NCI-H2029 treated with DMSO at 0.1 percent for 48 hours (cell line): ENCODE results near the gene GREB1L.
"Not testable (repeated sequence)": the region's sequence is repeated elsewhere in the genome, so short reads cannot be mapped to it uniquely, and the experiment has no call there.

ENCODE experiments used
- DNase-seq: peaks from one replicate; lab custom pipeline; 2025; lab: John Stamatoyannopoulos, UW

GREB1L gene

DNA sequence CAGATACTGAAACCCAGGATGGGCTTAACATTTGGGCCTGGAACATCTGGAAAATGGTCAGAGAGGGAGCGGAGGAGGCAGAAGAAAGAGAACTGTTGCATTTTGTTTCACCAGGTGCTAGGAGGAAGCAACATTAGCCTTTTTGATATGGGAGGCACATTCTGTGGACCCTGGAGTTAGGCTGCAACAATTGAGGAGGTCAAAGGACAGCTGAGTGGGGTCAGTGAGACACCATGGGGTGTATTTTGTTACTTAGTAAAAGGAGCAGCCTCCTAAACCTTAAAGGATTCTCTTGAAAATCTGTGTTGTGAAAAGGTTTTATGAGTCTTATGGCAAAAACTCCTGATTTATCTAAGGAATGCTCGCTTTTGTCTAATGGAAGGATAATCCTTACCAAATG is 124.9 kb downstream of the GREB1L start:
- no peak for DNase-seq

DNA sequence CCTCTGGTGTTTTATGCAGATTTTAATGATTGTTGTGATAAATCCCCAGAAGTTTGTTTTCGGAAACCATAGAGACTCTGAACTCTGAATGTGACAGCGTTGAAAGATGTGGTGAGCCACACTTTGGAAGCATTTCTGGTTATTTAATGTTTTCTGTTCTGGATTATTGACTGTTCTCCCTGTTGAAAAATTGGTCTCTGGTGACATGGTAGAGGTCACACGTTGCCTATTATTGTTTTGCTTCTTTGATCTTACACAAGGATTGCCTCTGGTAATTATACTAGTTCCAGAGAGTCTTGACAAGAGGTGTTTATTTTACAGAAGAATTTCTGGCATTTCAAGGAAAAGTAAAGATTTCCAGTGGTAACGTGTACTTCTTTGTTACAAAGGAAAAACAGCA is 127.1 kb downstream of the GREB1L start:
- DNase-seq, result no peak

DNA sequence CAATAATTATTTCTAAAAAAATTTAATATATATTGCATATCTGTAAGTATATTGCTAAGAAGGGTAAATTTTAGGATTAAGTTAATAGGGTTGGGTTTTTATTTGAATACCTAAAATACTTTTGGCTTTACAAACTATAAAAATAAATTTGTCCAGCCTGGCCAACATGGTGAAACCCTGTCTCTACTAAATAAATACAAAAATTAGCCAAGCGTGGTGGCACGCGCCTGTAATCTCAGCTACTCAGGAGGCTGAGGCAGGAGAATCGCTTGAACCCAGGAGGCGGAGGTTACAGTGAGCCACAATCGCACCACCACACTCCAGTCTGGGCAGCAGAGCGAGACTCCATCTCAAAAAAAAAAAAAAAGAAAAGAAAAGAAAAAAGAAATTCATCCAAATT is 127.6 kb downstream of the GREB1L start:
- DNase-seq, result not testable (repeated sequence)

DNA sequence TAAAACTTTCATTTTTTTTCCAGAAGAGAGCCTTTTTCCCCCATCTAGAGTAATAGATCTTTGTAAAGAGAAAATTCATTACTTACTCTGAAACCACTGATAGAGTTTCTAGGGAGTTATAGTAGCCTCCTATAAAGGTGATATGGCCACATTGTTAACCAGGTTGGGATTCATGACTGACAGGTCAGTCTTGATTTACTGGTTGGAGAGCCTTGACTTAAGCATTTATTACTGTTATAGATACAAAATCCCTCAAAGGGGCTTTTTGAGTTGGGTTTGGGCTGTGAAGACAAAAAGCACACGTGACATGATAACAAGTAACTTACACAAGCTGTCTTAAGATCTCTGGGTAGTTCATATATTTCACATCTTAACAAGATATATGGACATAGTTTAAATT is 141.0 kb downstream of the GREB1L start:
- no peak for DNase-seq

DNA sequence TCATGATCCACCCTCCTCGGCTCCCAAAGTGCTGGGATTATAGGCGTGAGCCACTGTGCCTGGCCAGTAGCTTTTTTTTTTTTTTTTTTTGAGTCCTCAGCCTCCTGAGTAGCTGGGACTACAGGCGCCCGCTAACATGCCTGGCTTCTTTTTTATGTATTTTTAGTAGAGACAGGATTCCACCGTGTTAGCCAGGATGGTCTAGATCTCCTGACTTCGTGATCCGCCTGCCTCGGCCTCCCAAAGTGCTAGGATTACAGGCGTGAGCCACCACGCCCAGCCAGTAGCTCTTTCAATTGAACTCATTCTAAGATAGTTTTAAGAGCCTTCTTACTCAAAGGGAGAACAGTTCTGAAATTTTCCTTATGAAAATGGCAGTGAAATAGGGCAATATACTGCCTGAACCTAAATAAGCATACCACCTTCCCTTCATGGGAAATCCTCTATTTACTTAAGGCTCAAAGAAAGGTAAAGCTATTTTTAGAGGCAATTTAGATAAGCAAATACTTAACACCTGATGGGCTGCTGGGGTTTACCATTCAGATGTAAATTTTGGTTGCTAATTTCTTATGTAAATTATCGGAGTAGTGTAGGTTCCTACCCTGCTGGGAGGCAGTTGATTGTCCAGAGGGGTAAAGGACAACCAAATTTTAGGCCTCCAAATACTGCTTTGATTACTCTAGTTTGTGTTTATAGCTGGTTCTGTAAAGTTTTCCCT is 144.7 kb downstream of the GREB1L start:
- DNase-seq, result no peak

DNA sequence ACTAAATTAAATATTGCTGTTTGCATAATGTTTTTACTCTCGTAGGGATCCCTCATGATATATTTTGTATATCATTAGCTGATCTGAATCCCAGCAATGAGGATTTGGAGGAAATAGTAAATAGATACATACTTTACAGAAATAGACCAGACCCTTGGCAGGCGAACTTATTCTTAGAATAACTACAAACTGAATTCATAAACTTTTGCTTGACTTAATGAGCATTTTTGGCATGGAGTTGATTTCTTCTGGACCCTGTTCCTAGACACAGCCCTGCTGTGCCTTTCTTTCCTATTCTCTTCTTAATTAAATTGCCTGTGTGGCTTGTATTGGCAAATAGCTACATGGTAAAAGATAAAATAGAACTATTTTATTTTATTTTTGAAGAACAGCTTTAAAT is 145.9 kb downstream of the GREB1L start:
- DNase-seq, result no peak

DNA sequence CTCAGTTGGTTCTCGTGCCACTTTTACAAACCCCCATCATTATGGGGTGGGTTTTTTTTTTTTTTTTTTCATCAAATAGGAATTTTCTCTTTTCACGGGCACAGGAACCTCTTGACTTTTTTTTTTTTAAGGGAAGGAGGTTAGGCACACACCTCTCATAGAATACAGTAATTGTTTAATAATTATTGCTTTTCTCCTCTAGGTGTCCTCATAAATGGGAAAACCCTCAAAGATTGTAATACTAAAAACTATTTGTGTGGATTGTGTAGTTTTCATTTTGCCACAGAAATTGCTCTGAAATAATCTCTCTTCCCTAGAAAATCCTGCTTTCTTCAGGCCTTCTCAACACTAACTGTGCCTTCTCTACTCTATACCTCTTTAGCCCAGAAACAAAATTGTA is 147.3 kb downstream of the GREB1L start:
- DNase-seq, result no peak

DNA sequence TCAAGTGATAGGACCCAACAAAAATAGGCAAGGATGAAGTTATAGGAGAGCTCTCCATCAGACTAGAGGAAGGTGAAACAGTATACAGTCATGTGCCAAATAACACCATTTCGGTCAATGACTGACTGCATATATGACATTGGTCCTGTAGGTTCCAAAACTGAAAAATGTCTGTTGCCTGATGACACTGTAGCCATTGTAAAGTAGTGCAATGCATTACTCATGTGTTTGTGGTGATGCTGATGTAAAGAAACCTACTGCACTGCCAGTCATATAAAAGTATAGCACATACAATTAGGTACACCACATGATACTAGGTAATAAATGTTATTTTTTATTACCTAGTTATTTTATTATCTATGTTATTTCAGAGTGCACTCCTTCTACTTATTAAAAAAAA is 147.9 kb downstream of the GREB1L start:
- DNase-seq, result no peak

DNA sequence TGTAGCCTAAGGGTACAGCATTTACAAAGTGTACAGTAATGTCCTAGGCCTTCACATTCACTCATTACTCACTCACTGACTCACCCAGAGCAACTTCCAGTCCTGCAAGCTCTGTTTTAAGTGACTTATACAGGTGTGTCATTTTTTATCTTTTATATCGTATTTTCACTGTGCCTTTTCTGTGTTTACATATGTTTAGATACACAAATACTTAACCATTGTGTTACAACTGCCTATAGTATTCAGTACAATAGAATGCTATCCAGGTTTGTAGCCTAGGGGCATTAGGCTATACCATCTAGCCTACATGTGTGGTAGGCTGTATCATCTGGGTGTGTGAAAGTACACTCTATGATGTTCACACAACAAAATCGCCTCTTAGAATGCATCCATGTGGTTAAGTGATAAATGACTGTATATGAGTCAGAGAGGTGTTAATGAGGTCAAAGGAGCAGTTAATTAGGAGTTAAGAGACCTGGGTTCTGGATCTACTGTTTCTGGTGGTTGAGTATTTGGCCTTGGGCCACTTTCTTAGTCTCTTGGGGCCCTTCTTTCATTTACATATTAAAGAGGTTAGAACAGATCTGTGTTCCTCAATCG is 149.1 kb downstream of the GREB1L start:
- no peak for DNase-seq

DNA sequence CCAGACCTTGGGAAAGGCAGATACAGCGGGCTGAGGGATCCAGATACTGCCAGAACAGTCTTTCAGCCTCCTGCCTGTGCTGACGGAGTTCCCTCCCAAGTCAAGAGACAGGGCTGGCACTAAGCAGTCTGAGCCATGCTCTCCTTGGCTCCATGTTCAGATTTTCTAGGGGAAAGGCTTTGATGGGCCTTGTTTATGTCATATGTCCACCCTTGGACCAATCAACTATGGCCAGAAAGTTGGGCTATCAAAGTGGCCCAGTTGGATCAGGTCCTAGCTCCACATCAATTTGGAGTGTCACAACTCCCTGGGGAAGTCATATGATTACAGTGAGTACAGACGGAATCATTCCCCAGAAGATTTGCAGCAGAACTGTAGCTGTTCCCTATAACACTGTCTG is 152.0 kb downstream of the GREB1L start:
- DNase-seq, result no peak

DNA sequence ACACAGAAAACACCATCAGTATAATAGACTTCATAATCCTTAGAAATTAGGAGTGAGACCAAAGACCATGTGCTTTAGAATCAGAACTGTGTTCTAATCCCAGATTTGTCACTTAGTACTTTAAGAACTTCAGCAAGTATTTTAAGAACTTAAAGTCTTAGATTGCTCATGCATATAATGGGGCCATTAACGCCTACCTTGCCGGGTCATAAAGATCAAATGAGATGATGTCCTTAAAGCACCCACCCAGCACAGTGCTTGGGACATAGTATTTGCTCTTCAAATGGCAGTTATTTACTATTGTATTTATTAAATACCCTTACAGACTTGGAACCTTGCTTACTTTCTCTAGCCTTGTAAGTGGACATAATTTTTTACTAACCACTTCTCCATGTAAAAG is 156.1 kb downstream of the GREB1L start:
- no peak for DNase-seq

DNA sequence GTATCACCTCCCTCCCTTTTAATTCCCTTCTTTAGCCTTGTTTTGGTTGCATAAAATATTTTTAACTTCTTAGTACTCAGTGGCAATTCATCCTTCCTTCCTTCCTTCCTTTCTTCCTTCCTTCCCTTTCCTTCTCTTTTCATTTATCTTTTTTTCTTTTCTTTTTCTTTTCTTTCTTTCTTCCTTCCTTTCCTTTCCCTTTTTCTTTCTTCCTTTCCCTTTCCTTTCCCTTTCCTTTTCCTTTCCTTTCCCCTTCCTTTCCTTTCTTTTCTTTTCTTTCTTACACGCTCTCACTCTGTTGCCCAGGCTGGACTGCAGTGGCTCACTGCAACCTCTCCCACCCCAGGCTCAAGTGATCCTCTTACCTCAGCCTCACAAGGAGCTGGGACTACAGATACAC is 160.2 kb downstream of the GREB1L start:
- no peak for DNase-seq

DNA sequence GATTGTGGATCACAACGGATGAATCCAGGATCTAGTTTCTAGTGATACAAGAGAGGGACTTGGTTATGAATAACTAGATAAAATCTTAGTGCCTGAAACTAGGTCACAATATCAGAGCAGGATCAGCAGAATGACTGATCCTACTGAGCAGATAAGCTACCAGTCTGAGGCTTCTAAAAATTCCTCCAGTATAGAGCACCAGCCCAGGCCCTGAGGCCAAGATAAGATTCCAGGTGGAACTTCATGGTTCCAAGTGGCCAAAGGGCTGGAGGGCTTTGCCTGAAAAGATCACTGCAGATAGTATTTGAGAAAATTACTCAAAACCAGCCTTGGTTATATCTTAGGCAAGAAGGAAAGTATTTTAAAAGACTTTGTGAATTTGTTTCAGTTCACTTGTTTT is 162.4 kb downstream of the GREB1L start:
- no peak for DNase-seq

DNA sequence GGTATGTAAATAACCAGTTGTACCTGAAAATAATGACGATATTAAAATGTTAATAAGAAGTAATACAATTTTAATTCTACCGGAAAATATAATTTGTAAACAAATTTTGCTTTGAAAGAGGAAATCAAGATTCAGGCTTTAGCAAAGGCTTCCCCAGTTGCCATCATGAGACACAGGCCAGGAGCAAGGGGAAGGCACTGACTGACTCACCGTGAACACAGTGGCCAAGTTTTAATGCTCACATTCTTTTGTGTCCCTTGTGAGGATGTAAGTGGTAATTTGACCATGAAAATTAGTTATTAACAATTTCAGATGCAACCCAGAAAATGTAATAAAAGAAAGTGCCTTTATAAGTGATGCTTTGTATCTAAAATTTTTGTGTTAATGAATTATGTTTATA is 164.1 kb downstream of the GREB1L start:
- DNase-seq, result no peak

DNA sequence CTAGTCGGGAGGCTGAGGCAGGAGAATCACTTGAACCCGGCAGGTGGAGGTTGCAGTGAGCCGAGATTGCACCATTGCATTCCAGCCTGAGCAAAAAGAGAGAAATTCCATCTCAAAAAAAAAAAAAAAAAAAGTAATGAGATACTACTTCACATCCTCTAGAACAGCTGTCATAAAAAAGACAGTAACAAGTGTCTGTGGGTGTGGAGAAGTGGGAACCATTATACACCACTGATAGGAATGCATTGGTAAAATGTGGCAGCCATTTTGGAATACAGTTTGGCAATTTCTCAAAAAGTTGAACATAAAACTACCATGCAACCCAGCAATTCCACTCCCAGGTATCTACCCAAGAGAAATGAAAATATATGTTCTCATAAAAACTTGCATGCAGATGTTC is 166.6 kb downstream of the GREB1L start:
- no peak for DNase-seq

DNA sequence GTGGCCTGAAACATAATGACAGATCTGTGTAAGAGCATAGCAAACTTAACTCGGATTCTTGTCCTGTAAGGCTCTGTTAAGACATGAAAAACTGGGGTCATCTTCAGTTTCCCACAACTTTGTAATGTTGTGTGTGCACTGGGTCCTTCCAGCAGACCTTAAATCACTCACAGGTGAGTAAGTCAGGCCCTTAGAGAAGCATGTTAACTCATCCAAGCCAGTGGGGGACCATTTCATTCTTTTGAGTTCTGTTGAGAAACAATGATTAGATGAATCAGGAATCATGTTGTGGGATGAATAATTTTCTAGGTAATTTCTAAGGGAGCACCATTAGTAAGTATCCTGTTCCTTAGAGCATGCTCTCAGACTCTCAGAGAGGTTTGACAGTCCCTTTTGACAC is 191.4 kb downstream of the GREB1L start:
- DNase-seq, result no peak

DNA sequence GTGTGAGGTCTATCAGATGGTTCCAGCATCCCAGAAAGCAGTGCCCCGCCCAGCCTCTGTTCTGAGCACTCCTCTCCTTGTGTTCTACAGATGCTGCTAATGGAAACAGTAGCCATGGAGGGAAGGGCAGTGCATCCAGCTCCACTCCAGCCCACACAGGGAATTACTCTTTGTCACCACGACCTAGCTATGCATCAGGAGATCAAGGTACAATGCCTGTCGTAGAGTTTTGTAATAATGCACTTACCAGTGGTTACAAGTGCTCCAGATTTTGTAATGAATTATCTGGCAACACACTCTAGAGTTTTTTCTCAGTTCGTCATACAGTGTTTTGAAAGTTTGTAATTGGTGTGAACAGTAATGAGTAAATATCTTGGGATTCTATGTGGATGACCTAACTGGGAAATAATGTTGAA is 197.4 kb downstream of the GREB1L start:
- DNase-seq, result no peak

DNA sequence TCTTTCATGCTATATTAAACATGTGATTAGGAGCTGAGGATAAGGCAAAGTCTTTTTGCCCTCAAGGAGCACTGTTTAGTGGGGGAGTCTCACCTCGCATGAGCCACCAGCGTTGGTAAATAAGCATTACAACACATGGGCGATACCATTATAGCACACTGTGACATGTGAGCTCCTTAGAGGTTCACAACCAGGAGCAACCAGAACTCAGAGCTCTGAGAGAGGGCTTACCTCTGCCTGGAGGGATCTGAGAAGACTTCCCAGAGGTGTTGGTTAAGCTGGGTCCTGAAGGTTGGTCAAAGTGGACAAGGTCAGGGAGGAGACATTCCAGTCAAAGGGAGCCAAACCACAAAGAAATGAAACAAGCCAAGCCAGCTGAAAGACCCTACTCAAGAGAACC is 199.6 kb downstream of the GREB1L start:
- DNase-seq, result no peak

DNA sequence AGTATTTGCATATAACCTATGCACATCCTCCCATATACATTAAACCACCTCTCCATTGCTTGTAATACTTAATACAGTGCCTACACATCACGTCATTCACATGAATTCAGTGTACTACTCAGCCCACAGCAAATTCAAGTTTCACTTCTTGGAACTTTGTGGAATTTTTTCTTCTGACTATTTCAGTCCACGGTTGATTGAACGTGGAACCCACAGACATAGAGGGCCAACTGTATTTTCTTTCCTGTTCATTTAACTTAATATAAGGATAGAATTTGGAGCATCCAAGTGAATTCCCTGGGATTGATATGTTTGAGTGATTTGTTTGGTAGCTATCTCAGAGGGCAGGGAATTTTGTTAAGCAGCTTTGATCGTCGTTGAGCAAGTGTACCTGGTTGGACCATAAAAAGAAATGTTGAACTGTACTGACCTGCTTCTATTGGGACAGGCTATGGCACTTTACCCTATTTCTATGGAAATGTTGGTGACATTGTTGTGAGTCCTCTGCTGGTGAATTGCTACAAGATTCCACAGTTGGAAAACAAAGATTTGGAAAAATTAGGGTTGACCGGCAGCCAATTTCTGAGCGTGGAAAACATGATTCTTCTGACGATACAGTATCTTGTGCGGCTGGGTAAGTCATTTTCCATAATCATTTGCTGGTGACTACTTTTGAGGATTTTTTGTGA is 201.9 kb downstream of the GREB1L start:
- no peak for DNase-seq

DNA sequence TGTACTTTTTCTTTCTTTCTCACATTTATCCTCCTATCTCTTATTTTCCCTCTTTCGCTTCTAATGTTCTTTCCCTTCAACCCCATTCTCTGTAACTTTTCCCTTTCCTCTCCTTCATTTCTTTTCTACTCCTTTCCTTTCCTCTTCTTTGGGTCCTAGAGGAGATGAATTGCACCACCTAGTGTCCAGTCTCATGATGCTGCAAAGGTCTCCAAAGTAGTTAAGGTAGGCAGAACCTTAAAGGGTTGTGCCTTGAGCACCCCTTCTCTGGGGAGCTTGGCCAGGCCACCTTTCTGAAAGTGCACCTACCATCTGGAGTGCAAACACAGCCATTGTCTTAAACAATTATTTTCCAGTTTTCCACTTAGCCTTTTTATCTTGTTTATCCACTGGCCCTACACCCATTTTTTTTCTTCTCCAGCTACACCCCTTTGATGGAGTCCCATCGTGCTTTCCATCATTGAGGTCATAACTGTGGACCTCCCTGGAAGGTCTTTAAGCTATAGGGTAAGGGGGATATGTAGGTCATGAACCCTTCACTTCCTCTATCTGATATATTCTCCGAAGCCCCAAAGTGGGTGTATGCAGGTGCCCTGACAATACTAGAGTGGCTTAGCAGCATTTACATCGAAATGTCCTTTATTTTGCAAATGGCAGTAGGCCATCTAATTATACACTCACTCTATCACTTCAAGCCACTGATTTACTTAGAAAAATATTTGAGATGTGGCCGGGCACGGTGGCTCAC is 202.6 kb downstream of the GREB1L start:
- DNase-seq, result peak; percentile 0

DNA sequence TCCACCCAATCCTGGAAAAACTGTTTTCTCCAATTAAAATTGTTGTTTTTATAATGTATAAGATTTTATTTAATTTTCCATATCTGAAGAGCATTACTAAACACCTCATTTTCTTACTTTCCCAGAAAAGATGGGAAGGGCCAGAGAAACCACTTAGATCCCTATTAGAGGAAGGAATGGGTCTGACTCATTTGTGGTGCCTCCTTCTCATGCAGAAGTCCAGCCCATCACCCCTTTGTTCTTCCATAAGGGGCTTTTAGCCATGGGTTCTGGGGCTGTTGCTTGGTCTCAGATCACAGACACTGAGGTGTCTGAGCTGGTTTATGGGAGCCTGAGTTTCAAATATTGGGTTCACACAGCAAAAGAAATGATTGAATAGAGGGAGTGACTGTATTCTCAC is 206.3 kb downstream of the GREB1L start:
- DNase-seq, result no peak

DNA sequence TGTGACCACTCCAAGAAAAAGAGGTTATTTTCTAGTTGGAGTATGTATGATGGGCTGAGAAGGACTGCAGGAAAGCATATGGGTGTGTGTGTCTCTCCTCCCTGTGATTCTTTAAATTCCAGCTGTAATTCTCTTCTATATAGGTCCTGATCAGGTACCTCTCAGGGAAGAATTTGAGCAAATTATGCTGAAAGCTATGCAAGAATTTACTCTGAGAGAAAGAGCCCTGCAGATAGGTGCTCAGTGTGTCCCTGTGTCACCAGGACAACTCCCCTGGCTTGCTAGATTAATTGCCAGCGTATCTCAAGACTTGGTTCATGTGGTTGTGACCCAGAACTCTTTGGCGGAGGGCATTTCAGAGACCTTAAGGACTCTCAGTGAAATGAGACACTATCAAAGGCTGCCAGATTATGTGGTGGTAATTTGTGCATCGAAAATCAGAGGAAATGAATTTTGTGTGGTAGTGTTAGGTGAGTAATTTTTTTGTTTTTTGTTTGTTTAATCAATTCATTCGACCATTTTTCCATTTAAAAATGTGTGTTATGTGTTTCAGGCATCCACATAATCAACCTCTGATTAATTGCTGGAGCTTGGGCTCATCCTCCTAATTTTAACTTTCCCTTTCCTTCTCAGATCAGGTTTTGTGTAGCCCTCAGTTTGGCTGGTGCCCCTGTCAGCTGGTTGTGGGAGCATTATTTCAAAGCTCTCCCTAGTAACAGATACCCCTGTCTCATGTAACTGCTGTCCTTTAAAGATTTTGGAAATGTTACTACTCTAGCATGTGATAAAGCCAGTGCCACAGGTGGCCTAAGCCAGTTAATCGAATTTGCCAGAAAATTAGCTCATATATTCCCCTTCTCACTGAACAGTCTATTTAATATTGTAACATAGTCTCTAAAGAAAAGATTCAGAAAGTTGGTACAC is 207.6 kb downstream of the GREB1L start:
- DNase-seq, result no peak
